ENCODE results near the gene CLDN22.

DNA sequence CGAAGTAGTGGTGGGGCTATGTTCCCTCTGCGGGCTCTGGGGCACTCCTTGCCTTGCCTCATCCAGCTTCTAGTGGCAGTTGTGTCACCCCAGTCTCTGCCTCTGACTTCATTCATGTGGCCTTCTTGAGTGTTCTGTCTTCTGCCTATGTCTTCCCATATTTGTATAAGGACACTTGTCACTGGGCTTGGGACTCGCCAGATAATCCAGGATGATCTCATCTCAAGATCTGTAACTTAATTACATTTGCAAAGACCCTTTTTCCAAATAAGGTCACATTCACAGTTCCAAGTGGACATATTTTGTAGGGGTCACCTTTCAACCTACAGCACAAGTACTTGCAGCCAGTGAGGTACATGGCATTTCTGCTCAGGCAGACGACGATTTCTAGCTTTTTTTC is 32.5 kb upstream of the CLDN22 start:
- TF ChIP-seq, protein P1, sequence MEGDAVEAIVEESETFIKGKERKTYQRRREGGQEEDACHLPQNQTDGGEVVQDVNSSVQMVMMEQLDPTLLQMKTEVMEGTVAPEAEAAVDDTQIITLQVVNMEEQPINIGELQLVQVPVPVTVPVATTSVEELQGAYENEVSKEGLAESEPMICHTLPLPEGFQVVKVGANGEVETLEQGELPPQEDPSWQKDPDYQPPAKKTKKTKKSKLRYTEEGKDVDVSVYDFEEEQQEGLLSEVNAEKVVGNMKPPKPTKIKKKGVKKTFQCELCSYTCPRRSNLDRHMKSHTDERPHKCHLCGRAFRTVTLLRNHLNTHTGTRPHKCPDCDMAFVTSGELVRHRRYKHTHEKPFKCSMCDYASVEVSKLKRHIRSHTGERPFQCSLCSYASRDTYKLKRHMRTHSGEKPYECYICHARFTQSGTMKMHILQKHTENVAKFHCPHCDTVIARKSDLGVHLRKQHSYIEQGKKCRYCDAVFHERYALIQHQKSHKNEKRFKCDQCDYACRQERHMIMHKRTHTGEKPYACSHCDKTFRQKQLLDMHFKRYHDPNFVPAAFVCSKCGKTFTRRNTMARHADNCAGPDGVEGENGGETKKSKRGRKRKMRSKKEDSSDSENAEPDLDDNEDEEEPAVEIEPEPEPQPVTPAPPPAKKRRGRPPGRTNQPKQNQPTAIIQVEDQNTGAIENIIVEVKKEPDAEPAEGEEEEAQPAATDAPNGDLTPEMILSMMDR (IDR thresholded peaks at IDR 0.05): no peak
- TF ChIP-seq POLR2A (IDR thresholded peaks at IDR 0.05) (no peak), POLR2AphosphoS5 (IDR thresholded peaks at IDR 0.05) (no peak), EP300 (IDR thresholded peaks at IDR 0.05) (no peak)

All from upper lobe of left lung (tissue), 4 donors.